K562 (cell line): ENCODE results near the gene CFAP92. TPM values are rescaled to one million over a fixed set of nuclear protein-coding genes. Genes with fewer than 3 reads are reported as not detected.

Experiments used
- ATAC-seq: fragments of 200-7000 bp; cut with Tn5 transposase; 3 replicates; pipeline ENCODE4 v1.9.1; 2020; ENCODE audit warnings: moderate library complexity
- BruUV-seq: library from RNA; stranded (reverse); fragments of 400-500 nt; replicated peaks from 2 replicates; lab custom pipeline; 2021; lab: Mats Ljungman, UMichigan
- CTCF ChIA-PET: fragments of 300-600 bp; formaldehyde crosslinking; extraction: SDS; loops from one replicate; lab custom pipeline; 2021; ENCODE audit warnings: low intra/inter-chr PET ratio; lab: Yijun Ruan, JAX
- POLR2A ChIA-PET: fragments of 300-600, 350-650 bp; sonication (Branson Sonifier 250); formaldehyde crosslinking; extraction: SDS; loops from one replicate; lab custom pipeline; 2021; ENCODE audit warnings: antibody characterized with exemption, inconsistent platforms; lab: Yijun Ruan, JAX
- DNase-seq, 4 experiments: peaks; one replicate each; pipeline versions ENCODE4 v3.0.0 to v3.0.0-alpha.2; 2011 to 2018; ENCODE audit warnings: low spot score in 3 of 4, mixed read lengths in 3 of 4; ENCODE audit errors: extremely low read depth in 1 of 4
- FAIRE-seq: peaks from 2 replicates; lab custom pipeline; 2011; peaks lifted over from hg19 to GRCh38; lab: Jason Lieb, UNC
- H2AFZ ChIP-seq: 2 replicates; pipeline ENCODE4 v1.6.0; 2011; ENCODE audit warnings: low read depth, low read length, control low read depth, inconsistent platforms
- H3K27ac ChIP-seq: fragments of 200-600 bp; 3 replicates; pipeline ENCODE4 v1.8.0; 2011; ENCODE audit warnings: low read depth, mild to moderate bottlenecking, control low read depth, inconsistent platforms, low read length, moderate library complexity, mixed read lengths; ENCODE audit errors: extremely low read depth
- H3K27me3 ChIP-seq, 2 experiments: fragments of 300-600 bp in 1 of 2; 2 replicates in 1 of 2; 3 replicates in 1 of 2; pipeline versions ENCODE4 v1.6.0 to v1.8.0; 2011; ENCODE audit warnings: inconsistent platforms in 2 of 2, low read length in 2 of 2, mild to moderate bottlenecking in 1 of 2, mixed read lengths in 1 of 2, moderate library complexity in 1 of 2; ENCODE audit not compliant: control insufficient read depth in 2 of 2, insufficient read depth in 2 of 2
- H3K36me3 ChIP-seq: fragments of 300-600 bp; 3 replicates; pipeline ENCODE4 v1.8.0; 2011; ENCODE audit warnings: mild to moderate bottlenecking, low read length, inconsistent platforms; ENCODE audit not compliant: control insufficient read depth, insufficient read depth
- H3K4me1 ChIP-seq, 2 experiments: fragments of 200-600 bp in 1 of 2; replicated peaks in 1 of 2; 2 replicates in 1 of 2; 3 replicates in 1 of 2; pipeline versions ENCODE4 v1.5.1 to v1.8.0; 2011; ENCODE audit warnings: inconsistent platforms in 2 of 2, low read length in 2 of 2, mild to moderate bottlenecking in 1 of 2, mixed read lengths in 1 of 2, moderate library complexity in 1 of 2; ENCODE audit not compliant: control insufficient read depth in 2 of 2, insufficient read depth in 2 of 2
- H3K4me2 ChIP-seq: 2 replicates; pipeline ENCODE4 v1.6.1; 2011; ENCODE audit warnings: low read length, control low read depth, inconsistent platforms, mixed read lengths; ENCODE audit not compliant: insufficient read depth
- H3K4me3 ChIP-seq: fragments of 200-600 bp; sonication (generic), shearing (Covaris generic); 2 replicates; pipeline ENCODE4 v1.5.1; 2016; ENCODE audit warnings: control low read depth, inconsistent platforms
- H3K79me2 ChIP-seq: fragments of 200-600 bp; 3 replicates; pipeline ENCODE4 v1.8.0; 2011; ENCODE audit warnings: low read length, inconsistent platforms; ENCODE audit not compliant: control insufficient read depth, insufficient read depth
- H3K9ac ChIP-seq, 2 experiments: 2 replicates each; pipeline versions ENCODE4 v1.6.0 to v1.6.1; 2011; ENCODE audit warnings: low read depth in 2 of 2, low read length in 2 of 2, control low read depth in 1 of 2, inconsistent platforms in 1 of 2, mild to moderate bottlenecking in 1 of 2, mixed read lengths in 1 of 2; ENCODE audit not compliant: insufficient read depth in 1 of 2
- H3K9me1 ChIP-seq: one replicate; pipeline ENCODE4 v1.6.0; 2011; ENCODE audit warnings: inconsistent platforms, mild to moderate bottlenecking, low read length, moderate library complexity; ENCODE audit not compliant: control insufficient read depth, insufficient read depth
- H3K9me3 ChIP-seq: replicated peaks from 2 replicates; pipeline ENCODE4 v1.5.1; 2011; ENCODE audit warnings: low read depth, low read length, inconsistent platforms; ENCODE audit not compliant: control insufficient read depth, insufficient read depth
- H4K20me1 ChIP-seq: replicated peaks from 2 replicates; pipeline ENCODE4 v1.6.1; 2011; ENCODE audit warnings: low read length, inconsistent platforms, mixed read lengths; ENCODE audit not compliant: control insufficient read depth, insufficient read depth
- HMG20A ChIP-seq: fragments of 450-650 bp; formaldehyde crosslinking; conservative IDR thresholded peaks from 2 replicates; pipeline ENCODE4 v1.4.0; 2020; ENCODE audit warnings: mild to moderate bottlenecking, mixed read lengths
- SIX5 ChIP-seq, 2 experiments: IDR thresholded peaks; 2 replicates each; pipeline ENCODE4 v1.6.1; 2011; ENCODE audit warnings: low read length in 2 of 2, borderline replicate concordance in 1 of 2, low read depth in 1 of 2, mild to moderate bottlenecking in 1 of 2, moderate library complexity in 1 of 2; ENCODE audit not compliant: insufficient read depth in 1 of 2
- WGBS: fragments of 100-300 bp; shearing (Covaris generic); methylation state at CpG from one replicate; pipeline ENCODE4 v1.1.6; 2016; ENCODE audit warnings: low coverage, mixed read lengths; ENCODE audit not compliant: insufficient coverage; ENCODE audit errors: missing lambda C conversion rate; 5-methylcytosine and 5-hydroxymethylcytosine counted together
- in situ Hi-C: fragments of 300-500 bp; cut with MboI; formaldehyde crosslinking; loops from 4 replicates; pipeline ENCODE4 v1.15.0; 2018; ENCODE audit warnings: inconsistent platforms, mixed read lengths
- intact Hi-C: fragments of 100-400 bp; cut with micrococcal nuclease; formaldehyde crosslinking; loops from 2 replicates; pipeline ENCODE4 v1.14.2; 2022
- polyA plus RNA-seq, 8 experiments: library from polyadenylated mRNA; depleted of rRNA in 4 of 8; stranded (reverse) in 5 of 8; unstranded in 3 of 8; fragments of >200 nt; fragmentation: Nextera tagmentation in 2 of 8; fragmentation: Illumina TruSeq in 1 of 8; extraction: Ambion mirVana in 2 of 8; extraction: Trizol in 1 of 8; gene quantifications; 2 replicates each; pipeline versions ENCODE4 v1.2.1 to v1.2.3, GENCODE V29; 2011 to 2014; ENCODE audit warnings: inconsistent platforms in 1 of 8, missing spikeins in 1 of 8
- total RNA-seq, 7 experiments: library from RNA; depleted of rRNA in 6 of 7; stranded (reverse); fragments of >200 nt in 6 of 7; fragmentation: Illumina TruSeq in 2 of 7; extraction: Trizol in 2 of 7; gene quantifications; 2 replicates each; pipeline versions ENCODE4 v1.2.1 to v1.2.3, GENCODE V29; 2011 to 2021; ENCODE audit warnings: low replicate concordance in 1 of 7
- TF ChIP-seq, protein P1 (sequence below): fragments of 450-650 bp; formaldehyde crosslinking; IDR thresholded peaks from 2 replicates; pipeline ENCODE4 v1.4.0; 2020; ENCODE audit warnings: mild to moderate bottlenecking, mixed read lengths

CFAP92 gene
- total and polyA plus RNA-seq, 9 of the 15 experiments (the other 6 are each of a cell fraction or from before 2014, with no cell fraction given): 0.06 to 0.62 (median 0.36) TPM

DNA sequence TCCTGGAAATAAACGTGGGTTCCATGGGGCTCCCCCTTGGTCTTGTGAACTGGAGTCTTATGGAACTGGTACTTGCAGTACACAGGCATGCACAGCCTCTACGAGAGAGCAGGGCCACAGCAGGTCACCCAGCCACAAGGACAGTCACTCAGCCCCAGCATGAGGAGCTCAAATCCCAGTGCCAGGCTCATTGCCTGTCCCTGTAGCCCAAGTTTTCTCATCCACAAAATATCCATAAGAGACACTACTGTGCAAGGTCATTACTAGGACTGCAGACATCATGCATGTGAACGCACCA lies 48.0 kb downstream of the CFAP92 start:
- Histone ChIP-seq H3K9me3 (no peaks in the 10 kb centered on the region), H3K79me2 (no peaks in the 10 kb centered on the region), H4K20me1 (no peaks in the 10 kb centered on the region), H3K36me3 (no peaks in the 10 kb centered on the region), H3K9ac (no peak overlapping the region), H2AFZ (no peak overlapping the region), H3K4me1 (peaks cover 0 to 3% of the 10 kb centered on the region in 2 experiments; a peak in 2 of 5 replicates), H3K4me3 (no peak overlapping the region), H3K9me1 (no peaks in the 10 kb centered on the region), H3K27me3 (peaks cover 4 to 33% of the 10 kb centered on the region in 2 experiments; a peak in 4 of 5 replicates), H3K4me2 (no peak overlapping the region), H3K27ac (no peak overlapping the region)
- no peak for DNase-seq
- FAIRE-seq: no peak
- no TSS peak for BruUV-seq
- POLR2A ChIA-PET: interaction anchor here (0.9 kb wide), 1 partner anchor 12 kb away, joined by 3 read pairs; no protein-coding TSS in a partner anchor
- intact Hi-C loops: no loop called here
- in situ Hi-C loops: no loop called here
- WGBS: 5% methylated on average over 3 of the region's 3 CpGs
- CTCF ChIA-PET: no interaction called here
- TF ChIP-seq SIX5 (IDR thresholded peaks at IDR 0.05; ENCODE audit: borderline replicate concordance in 1 of 2, insufficient read depth in 1 of 2, low read depth in 1 of 2, low read length in 2 of 2) (no peak), HMG20A (no peak)
- TF ChIP-seq, protein P1, sequence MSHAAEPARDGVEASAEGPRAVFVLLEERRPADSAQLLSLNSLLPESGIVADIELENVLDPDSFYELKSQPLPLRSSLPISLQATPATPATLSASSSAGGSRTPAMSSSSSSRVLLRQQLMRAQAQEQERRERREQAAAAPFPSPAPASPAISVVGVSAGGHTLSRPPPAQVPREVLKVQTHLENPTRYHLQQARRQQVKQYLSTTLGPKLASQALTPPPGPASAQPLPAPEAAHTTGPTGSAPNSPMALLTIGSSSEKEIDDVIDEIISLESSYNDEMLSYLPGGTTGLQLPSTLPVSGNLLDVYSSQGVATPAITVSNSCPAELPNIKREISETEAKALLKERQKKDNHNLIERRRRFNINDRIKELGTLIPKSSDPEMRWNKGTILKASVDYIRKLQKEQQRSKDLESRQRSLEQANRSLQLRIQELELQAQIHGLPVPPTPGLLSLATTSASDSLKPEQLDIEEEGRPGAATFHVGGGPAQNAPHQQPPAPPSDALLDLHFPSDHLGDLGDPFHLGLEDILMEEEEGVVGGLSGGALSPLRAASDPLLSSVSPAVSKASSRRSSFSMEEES (CRISPR knock-in tag): no peak
- no peak for ATAC-seq
